ENCODE results near the gene KLHL18.
A peak's percentile ranks its signal among the peaks of the same experiment; 100 is the strongest.
"Not testable (repeated sequence)": the region's sequence is repeated elsewhere in the genome, so short reads cannot be mapped to it uniquely, and the experiment has no call there.

KLHL18 gene

GRCh38 chr3:47356201-47356600 is 73.5 kb downstream of the KLHL18 start:
- no peak for DNase-seq (ENCODE audit: extremely low read depth in 1 of 2, low read depth in 1 of 2)

- no peak for DNase-seq (ENCODE audit: extremely low read depth in 1 of 2, low read depth in 1 of 2)
Observed at GRCh38 chr3:47359323-47359722, 76.6 kb downstream of the KLHL18 start.

GRCh38 chr3:47360110-47360517 is 77.4 kb downstream of the KLHL18 start:
- DNase-seq (ENCODE audit: extremely low read depth in 1 of 2, low read depth in 1 of 2): not testable (repeated sequence)

- no peak for DNase-seq (ENCODE audit: extremely low read depth in 1 of 2, low read depth in 1 of 2)
Observed at GRCh38 chr3:47362701-47363100, 80.0 kb downstream of the KLHL18 start.

GRCh38 chr3:47365213-47366153 is 82.7 kb downstream of the KLHL18 start:
- no peak for DNase-seq (ENCODE audit: extremely low read depth in 1 of 2, low read depth in 1 of 2)

GRCh38 chr3:47366833-47367232 is 84.1 kb downstream of the KLHL18 start:
- DNase-seq (ENCODE audit: extremely low read depth in 1 of 2, low read depth in 1 of 2): no peak

- no peak for DNase-seq (ENCODE audit: extremely low read depth in 1 of 2, low read depth in 1 of 2)
Observed at GRCh38 chr3:47367631-47368030, 84.9 kb downstream of the KLHL18 start.

GRCh38 chr3:47370020-47370419 is 87.3 kb downstream of the KLHL18 start:
- not testable (repeated sequence) for DNase-seq (ENCODE audit: extremely low read depth in 1 of 2, low read depth in 1 of 2)

- peak in 1 of 2 donors; percentile 11 for DNase-seq (ENCODE audit: extremely low read depth in 1 of 2, low read depth in 1 of 2)
Observed at GRCh38 chr3:47370887-47371697, 88.3 kb downstream of the KLHL18 start.

GRCh38 chr3:47374587-47374986 is 91.8 kb downstream of the KLHL18 start:
- DNase-seq (ENCODE audit: extremely low read depth in 1 of 2, low read depth in 1 of 2): no peak

- no peak for DNase-seq (ENCODE audit: extremely low read depth in 1 of 2, low read depth in 1 of 2)
Observed at GRCh38 chr3:47376393-47376792, 93.6 kb downstream of the KLHL18 start.

- no peak for DNase-seq (ENCODE audit: extremely low read depth in 1 of 2, low read depth in 1 of 2)
Observed at GRCh38 chr3:47377186-47377585, 94.4 kb downstream of the KLHL18 start.

GRCh38 chr3:47378869-47379268 is 96.1 kb downstream of the KLHL18 start:
- DNase-seq (ENCODE audit: extremely low read depth in 1 of 2, low read depth in 1 of 2): no peak

GRCh38 chr3:47379411-47379899 is 96.7 kb downstream of the KLHL18 start:
- no peak for DNase-seq (ENCODE audit: extremely low read depth in 1 of 2, low read depth in 1 of 2)

GRCh38 chr3:47380026-47380600 is 97.4 kb downstream of the KLHL18 start:
- DNase-seq (ENCODE audit: extremely low read depth in 1 of 2, low read depth in 1 of 2): no peak

GRCh38 chr3:47380601-47381316 is 98.0 kb downstream of the KLHL18 start, which contains the start of gene PTPN23:
TSS of gene PTPN23 (plus strand) at chr3:47381021. CDS start at chr3:47381097, 76 bp downstream.
- DNase-seq (ENCODE audit: extremely low read depth in 1 of 2, low read depth in 1 of 2): peak; percentile 94 to 99

- peak; percentile 25 to 43 for DNase-seq (ENCODE audit: extremely low read depth in 1 of 2, low read depth in 1 of 2)
Observed at GRCh38 chr3:47381317-47382157, 98.8 kb downstream of the KLHL18 start.

- no peak for DNase-seq (ENCODE audit: extremely low read depth in 1 of 2, low read depth in 1 of 2)
Observed at GRCh38 chr3:47384425-47384824, 101.7 kb downstream of the KLHL18 start.

GRCh38 chr3:47385007-47385406 is 102.3 kb downstream of the KLHL18 start:
- no peak for DNase-seq (ENCODE audit: extremely low read depth in 1 of 2, low read depth in 1 of 2)

Data from activated CD8-positive, alpha-beta memory T cell treated with anti-CD3 and anti-CD28 coated beads for 1 hour (primary cell).